Measurements from ENCODE around the gene PRPF4.

The PRPF4 gene

DNA sequence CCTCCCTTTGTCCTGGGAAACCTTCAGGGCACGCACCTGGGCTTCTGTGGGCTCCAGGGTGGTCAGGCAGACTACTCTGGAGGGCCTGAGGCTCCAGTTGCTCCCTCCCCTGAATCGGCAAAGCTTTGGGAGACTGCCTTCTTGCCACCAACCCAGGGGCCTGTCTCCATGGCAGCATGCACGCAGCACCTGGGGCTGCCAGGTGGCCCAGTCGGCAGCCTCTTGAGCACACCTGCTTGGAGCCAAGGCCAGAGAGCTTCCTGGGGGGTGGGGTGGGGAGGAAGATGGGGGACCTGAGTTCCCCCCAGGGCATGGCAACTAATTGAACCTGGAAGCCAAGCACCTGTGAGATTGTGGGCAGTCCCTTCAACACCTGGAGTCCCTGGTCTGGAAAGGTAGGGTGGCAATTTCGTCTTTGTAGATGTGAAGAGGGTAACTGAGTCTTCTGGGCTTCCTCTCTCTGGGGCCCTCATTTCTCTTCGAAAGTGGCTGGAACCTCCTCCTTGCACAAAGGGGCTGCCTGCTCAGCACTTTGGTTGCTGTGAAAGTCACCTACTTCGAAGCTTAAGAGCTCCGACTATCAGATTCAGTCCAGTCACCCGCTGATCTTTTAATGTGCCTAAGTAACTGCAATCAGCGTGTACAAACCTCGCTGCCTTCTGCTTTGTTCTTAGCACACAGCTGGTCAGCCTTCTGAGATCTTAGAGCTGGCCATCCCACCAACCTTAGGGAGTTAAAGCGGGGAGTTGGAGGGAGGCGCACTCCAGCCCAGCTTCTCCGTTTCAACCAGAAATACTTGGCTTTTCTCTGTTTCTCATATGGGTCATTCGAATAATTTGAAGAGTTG, 23.7 kb downstream of the PRPF4 start:
- Histone ChIP-seq H3K4me2 (ENCODE audit: insufficient read depth, low read length) (no peak overlapping the region), H3K79me2 (ENCODE audit: insufficient read depth, low read length) (no peaks in the 10 kb centered on the region), H3K4me1 (ENCODE audit: insufficient read depth, low read length) (no peaks in the 10 kb centered on the region), H3K27ac (ENCODE audit: low read length) (no peak overlapping the region), H3K4me3 (ENCODE audit: low read depth in 1 of 2, low read length in 2 of 2) (no peak overlapping the region), H4K20me1 (ENCODE audit: insufficient read depth, low read length) (no peaks in the 10 kb centered on the region), H3K9ac (ENCODE audit: low read depth, low read length) (no peak overlapping the region), H2AFZ (ENCODE audit: low read depth, low read length) (no peak overlapping the region), H3K36me3 (ENCODE audit: insufficient read depth, low read length) (no peaks in the 10 kb centered on the region), H3K9me3 (ENCODE audit: insufficient read depth, low read length, severe bottlenecking) (no peaks in the 10 kb centered on the region), H3K27me3 (ENCODE audit: insufficient read depth, low read length, poor library complexity) (no peaks in the 10 kb centered on the region)
- no peak for DNase-seq
- no peak for TF ChIP-seq EZH2 (IDR thresholded peaks at IDR 0.05; ENCODE audit: borderline replicate concordance, low read depth, low read length, severe bottlenecking)
- TF ChIP-seq, protein P1, sequence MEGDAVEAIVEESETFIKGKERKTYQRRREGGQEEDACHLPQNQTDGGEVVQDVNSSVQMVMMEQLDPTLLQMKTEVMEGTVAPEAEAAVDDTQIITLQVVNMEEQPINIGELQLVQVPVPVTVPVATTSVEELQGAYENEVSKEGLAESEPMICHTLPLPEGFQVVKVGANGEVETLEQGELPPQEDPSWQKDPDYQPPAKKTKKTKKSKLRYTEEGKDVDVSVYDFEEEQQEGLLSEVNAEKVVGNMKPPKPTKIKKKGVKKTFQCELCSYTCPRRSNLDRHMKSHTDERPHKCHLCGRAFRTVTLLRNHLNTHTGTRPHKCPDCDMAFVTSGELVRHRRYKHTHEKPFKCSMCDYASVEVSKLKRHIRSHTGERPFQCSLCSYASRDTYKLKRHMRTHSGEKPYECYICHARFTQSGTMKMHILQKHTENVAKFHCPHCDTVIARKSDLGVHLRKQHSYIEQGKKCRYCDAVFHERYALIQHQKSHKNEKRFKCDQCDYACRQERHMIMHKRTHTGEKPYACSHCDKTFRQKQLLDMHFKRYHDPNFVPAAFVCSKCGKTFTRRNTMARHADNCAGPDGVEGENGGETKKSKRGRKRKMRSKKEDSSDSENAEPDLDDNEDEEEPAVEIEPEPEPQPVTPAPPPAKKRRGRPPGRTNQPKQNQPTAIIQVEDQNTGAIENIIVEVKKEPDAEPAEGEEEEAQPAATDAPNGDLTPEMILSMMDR (IDR thresholded peaks at IDR 0.05; ENCODE audit: borderline replicate concordance, extremely low read depth, low read length, poor library complexity, severe bottlenecking) = no peak
- no peak for ATAC-seq (ENCODE audit: insufficient read depth, low read depth)

DNA sequence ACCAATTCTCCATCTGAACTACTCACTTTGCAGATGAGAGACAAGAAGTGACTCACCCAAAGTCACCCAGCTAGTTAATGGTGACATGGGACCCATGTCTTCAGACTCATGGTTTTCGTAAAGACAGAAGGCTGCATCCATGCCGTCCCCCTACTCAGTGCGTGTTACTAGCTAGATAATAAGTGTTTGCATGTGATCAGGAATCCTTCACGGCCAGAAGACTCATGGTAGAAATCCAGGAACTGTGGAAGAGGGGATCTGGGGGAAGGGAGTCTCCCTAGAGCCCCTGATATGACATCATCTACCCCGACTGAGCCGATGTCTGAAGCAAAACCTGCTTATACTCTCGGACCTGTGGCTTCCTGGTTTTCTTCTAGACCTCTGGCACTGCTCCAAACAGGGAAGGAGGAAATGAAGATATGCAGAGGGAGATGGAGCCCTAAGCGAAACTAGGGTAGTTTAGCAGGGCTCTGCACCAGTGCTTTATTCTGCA, 24.4 kb downstream of the PRPF4 start:
- DNase-seq (no peak), ATAC-seq (ENCODE audit: insufficient read depth, low read depth) (no peak)
- Histone ChIP-seq H3K9me3 (ENCODE audit: insufficient read depth, low read length, severe bottlenecking) (no peaks in the 10 kb centered on the region), H3K4me1 (ENCODE audit: insufficient read depth, low read length) (no peaks in the 10 kb centered on the region), H3K4me3 (ENCODE audit: low read depth in 1 of 2, low read length in 2 of 2) (no peak overlapping the region), H4K20me1 (ENCODE audit: insufficient read depth, low read length) (no peaks in the 10 kb centered on the region), H3K79me2 (ENCODE audit: insufficient read depth, low read length) (no peaks in the 10 kb centered on the region), H3K36me3 (ENCODE audit: insufficient read depth, low read length) (no peaks in the 10 kb centered on the region), H3K27ac (ENCODE audit: low read length) (no peak overlapping the region), H2AFZ (ENCODE audit: low read depth, low read length) (no peak overlapping the region), H3K9ac (ENCODE audit: low read depth, low read length) (no peak overlapping the region), H3K4me2 (ENCODE audit: insufficient read depth, low read length) (no peak overlapping the region), H3K27me3 (ENCODE audit: insufficient read depth, low read length, poor library complexity) (no peaks in the 10 kb centered on the region)
- no peak for TF ChIP-seq EZH2 (IDR thresholded peaks at IDR 0.05; ENCODE audit: borderline replicate concordance, low read depth, low read length, severe bottlenecking)
- TF ChIP-seq, protein P1 (IDR thresholded peaks at IDR 0.05; ENCODE audit: borderline replicate concordance, extremely low read depth, low read length, poor library complexity, severe bottlenecking) = no peak

DNA sequence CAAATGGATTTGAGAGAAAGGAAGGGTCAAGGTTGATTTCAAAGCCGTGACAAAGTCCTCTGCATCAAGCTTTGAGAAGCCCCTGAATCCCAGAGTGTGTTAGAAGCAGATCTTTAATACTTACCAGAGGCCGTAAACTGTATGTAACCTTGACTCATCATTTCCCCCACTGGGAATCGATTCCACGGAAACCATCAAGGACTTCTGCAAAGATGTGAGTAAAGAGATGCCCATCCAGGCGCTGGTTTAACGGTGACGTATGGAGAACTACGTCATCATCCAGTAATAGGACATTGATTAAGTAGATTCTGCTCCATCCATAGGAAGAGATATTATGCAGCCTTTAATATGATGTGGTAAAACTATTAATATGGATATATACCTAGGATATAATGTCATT, 26.1 kb downstream of the PRPF4 start:
- no peak for ATAC-seq (ENCODE audit: insufficient read depth, low read depth)
- TF ChIP-seq EZH2 (IDR thresholded peaks at IDR 0.05; ENCODE audit: borderline replicate concordance, low read depth, low read length, severe bottlenecking) = no peak
- TF ChIP-seq, protein P1 (IDR thresholded peaks at IDR 0.05; ENCODE audit: borderline replicate concordance, extremely low read depth, low read length, poor library complexity, severe bottlenecking) = no peak
- H4K20me1 ChIP-seq (ENCODE audit: insufficient read depth, low read length) = no peaks in the 10 kb centered on the region
- no peak overlapping the region for H3K4me3 ChIP-seq (ENCODE audit: low read depth in 1 of 2, low read length in 2 of 2)
- H3K36me3 ChIP-seq (ENCODE audit: insufficient read depth, low read length) = no peaks in the 10 kb centered on the region
- H3K9me3 ChIP-seq (ENCODE audit: insufficient read depth, low read length, severe bottlenecking) = no peaks in the 10 kb centered on the region
- H3K9ac ChIP-seq (ENCODE audit: low read depth, low read length) = no peak overlapping the region
- no peak for DNase-seq
- H3K4me2 ChIP-seq (ENCODE audit: insufficient read depth, low read length) = no peak overlapping the region
- H3K27ac ChIP-seq (ENCODE audit: low read length) = no peak overlapping the region
- no peaks in the 10 kb centered on the region for H3K4me1 ChIP-seq (ENCODE audit: insufficient read depth, low read length)
- H2AFZ ChIP-seq (ENCODE audit: low read depth, low read length) = no peak overlapping the region
- H3K27me3 ChIP-seq (ENCODE audit: insufficient read depth, low read length, poor library complexity) = no peaks in the 10 kb centered on the region
- H3K79me2 ChIP-seq (ENCODE audit: insufficient read depth, low read length) = no peaks in the 10 kb centered on the region

All from DND-41 (cell line).